Effector memory CD4-positive, alpha-beta T cell (primary cell): ENCODE results near the gene FIGNL2.

Source experiments
- DNase-seq, 3 donors: peaks; one replicate each; pipeline ENCODE4 v3.0.0-alpha.2; 2020
- H3K27ac ChIP-seq: 2 replicates; pipeline ENCODE4 v1.7.0; 2013; ENCODE audit warnings: mild to moderate bottlenecking, low read length, moderate library complexity; ENCODE audit not compliant: insufficient read depth, poor library complexity, severe bottlenecking
- H3K27me3 ChIP-seq: replicated peaks from 2 replicates; pipeline ENCODE4 v1.7.0; 2013; ENCODE audit warnings: mild to moderate bottlenecking, low read length; ENCODE audit not compliant: insufficient read depth, control insufficient read depth, poor library complexity, severe bottlenecking
- H3K36me3 ChIP-seq: 2 replicates; pipeline ENCODE4 v1.7.0; 2013; ENCODE audit warnings: mild to moderate bottlenecking, low read length, moderate library complexity; ENCODE audit not compliant: control insufficient read depth, insufficient read depth
- H3K4me1 ChIP-seq: 2 replicates; pipeline ENCODE4 v1.7.0; 2013; ENCODE audit warnings: low read length, mild to moderate bottlenecking; ENCODE audit not compliant: control insufficient read depth, insufficient read depth, poor library complexity, severe bottlenecking
- H3K4me3 ChIP-seq: 2 replicates; pipeline ENCODE4 v1.7.0; 2013; ENCODE audit warnings: low read length, low read depth, mild to moderate bottlenecking; ENCODE audit not compliant: insufficient read depth, poor library complexity, severe bottlenecking
- H3K9me3 ChIP-seq: 2 replicates; pipeline ENCODE4 v1.7.0; 2013; ENCODE audit warnings: mild to moderate bottlenecking, low read length, moderate library complexity; ENCODE audit not compliant: control insufficient read depth

The FIGNL2 gene

DNA sequence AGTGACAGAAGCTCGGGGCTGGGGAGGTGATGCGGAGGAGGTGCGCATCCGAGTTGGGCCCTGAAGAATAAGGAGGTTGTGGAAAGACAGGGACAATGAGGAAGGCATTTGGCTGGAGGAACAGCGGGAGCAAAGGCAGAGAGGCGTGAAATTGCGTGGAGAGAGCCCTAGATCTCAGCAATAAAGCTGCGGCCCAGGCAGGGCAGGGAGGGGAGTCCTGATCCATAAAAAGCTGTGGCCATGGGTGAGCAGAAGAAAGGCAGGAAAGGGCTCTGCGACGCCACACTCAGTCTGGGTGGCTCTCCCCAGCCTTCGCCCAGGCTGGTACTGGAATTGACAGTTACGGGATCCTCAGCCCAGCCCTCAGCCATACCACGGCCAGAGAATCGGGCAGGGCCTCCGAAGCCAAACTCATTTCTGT lies 2.2 kb downstream of the FIGNL2 start:
- H3K9me3 ChIP-seq = no peaks in the 10 kb centered on the region
- peaks cover 38% of the 10 kb centered on the region for H3K27me3 ChIP-seq
- no peak for DNase-seq
- no peaks in the 10 kb centered on the region for H3K36me3 ChIP-seq
- H3K4me3 ChIP-seq = peak overlapping the region; percentile 53
- H3K27ac ChIP-seq = no peak overlapping the region
- H3K4me1 ChIP-seq = peaks cover 23% of the 10 kb centered on the region

- Histone ChIP-seq H3K27me3 (peaks cover 38% of the 10 kb centered on the region), H3K4me1 (peaks cover 21% of the 10 kb centered on the region), H3K9me3 (no peaks in the 10 kb centered on the region), H3K36me3 (no peaks in the 10 kb centered on the region), H3K27ac (no peak overlapping the region), H3K4me3 (no peak overlapping the region)
- no peak for DNase-seq
These were observed 3.0 kb downstream of the FIGNL2 start for GRCh38 chr12:51845482-51845881.

DNA sequence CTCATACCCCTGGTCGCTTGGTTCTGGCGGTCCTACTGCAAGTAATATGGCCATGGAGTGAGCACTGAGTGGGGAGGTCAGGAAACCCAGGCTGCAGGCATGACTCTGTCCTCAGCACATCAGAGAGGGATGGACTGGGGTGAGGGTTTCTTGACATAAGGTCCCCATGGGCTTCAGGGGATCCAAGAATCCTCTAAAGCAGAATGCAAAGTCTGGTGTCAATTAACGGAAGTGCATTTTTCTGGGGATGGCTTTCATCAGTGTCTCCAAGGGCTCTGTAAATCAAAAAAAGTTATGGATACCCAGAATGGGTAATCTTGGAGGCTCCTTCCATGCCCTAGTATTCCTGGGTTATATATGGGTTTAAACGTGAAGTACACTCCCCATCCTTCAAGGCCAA lies 3.7 kb downstream of the FIGNL2 start:
- Histone ChIP-seq H3K4me1 (peaks cover 21% of the 10 kb centered on the region), H3K36me3 (no peaks in the 10 kb centered on the region), H3K4me3 (no peak overlapping the region), H3K27ac (no peak overlapping the region), H3K9me3 (no peaks in the 10 kb centered on the region), H3K27me3 (peaks cover 38% of the 10 kb centered on the region)
- DNase-seq = no peak

DNA sequence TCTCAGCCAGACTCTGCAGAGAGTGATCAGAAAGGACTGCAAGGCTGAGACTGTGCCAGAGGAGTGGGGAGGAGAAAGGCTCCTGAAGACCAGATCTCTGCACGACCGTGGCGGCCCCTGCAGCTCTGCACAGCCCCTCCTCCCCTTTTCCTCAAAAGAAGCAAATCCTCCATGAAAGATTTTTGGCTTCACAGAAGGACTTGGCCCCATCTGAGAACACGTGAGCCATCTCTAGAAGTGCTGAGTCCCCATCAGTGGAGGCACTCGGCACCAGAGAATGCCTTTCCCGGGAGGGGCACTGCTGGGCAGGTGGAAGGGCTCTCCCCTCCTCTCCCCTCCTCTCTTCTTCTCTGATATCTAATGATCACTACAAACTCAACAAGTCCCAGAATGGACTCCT lies 6.8 kb downstream of the FIGNL2 start:
- peaks cover 30% of the 10 kb centered on the region for H3K27me3 ChIP-seq
- H3K9me3 ChIP-seq = no peaks in the 10 kb centered on the region
- no peaks in the 10 kb centered on the region for H3K36me3 ChIP-seq
- H3K4me3 ChIP-seq = no peak overlapping the region
- H3K4me1 ChIP-seq = peaks cover 6% of the 10 kb centered on the region
- DNase-seq = no peak
- no peak overlapping the region for H3K27ac ChIP-seq

- Histone ChIP-seq H3K4me1 (no peaks in the 10 kb centered on the region), H3K4me3 (no peak overlapping the region), H3K9me3 (no peaks in the 10 kb centered on the region), H3K27me3 (peaks cover 22% of the 10 kb centered on the region), H3K27ac (no peak overlapping the region), H3K36me3 (no peaks in the 10 kb centered on the region)
- DNase-seq = no peak
These were observed 7.6 kb downstream of the FIGNL2 start for GRCh38 chr12:51840966-51841365.

GRCh38 chr12:51839310-51839947 lies 9.1 kb downstream of the FIGNL2 start:
- Histone ChIP-seq H3K27me3 (peaks cover 8% of the 10 kb centered on the region), H3K27ac (no peak overlapping the region), H3K4me1 (no peaks in the 10 kb centered on the region), H3K36me3 (no peaks in the 10 kb centered on the region), H3K9me3 (no peaks in the 10 kb centered on the region), H3K4me3 (no peak overlapping the region)
- DNase-seq = no peak

GRCh38 chr12:51838762-51839161 lies 9.8 kb downstream of the FIGNL2 start:
- Histone ChIP-seq H3K27me3 (peaks cover 4% of the 10 kb centered on the region), H3K27ac (no peak overlapping the region), H3K4me3 (no peak overlapping the region), H3K36me3 (no peaks in the 10 kb centered on the region), H3K9me3 (no peaks in the 10 kb centered on the region), H3K4me1 (no peaks in the 10 kb centered on the region)
- DNase-seq = no peak

DNA sequence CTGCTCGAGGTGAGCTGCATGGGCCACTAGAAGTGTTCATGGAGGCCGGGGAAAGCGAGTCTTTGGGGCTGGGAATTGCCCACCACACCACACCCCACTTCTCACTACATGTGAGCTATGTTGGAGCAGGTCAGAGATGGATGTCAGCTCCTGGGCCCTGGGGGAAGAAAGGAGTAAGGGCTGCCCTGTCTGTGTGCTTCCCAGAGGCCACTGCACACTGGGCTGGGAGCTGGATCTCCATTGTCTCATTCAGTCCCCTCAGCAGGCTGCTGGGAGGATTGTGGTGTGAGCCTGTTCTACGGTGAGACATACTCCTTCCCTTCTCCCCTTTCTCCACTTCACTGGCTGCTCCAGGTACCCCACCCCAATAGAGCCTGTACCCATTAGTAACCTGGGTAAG lies 10.5 kb downstream of the FIGNL2 start:
- DNase-seq = no peak
- H3K4me1 ChIP-seq = no peaks in the 10 kb centered on the region
- H3K4me3 ChIP-seq = no peak overlapping the region
- H3K9me3 ChIP-seq = no peaks in the 10 kb centered on the region
- no peaks in the 10 kb centered on the region for H3K27me3 ChIP-seq
- H3K27ac ChIP-seq = no peak overlapping the region
- H3K36me3 ChIP-seq = no peaks in the 10 kb centered on the region

DNA sequence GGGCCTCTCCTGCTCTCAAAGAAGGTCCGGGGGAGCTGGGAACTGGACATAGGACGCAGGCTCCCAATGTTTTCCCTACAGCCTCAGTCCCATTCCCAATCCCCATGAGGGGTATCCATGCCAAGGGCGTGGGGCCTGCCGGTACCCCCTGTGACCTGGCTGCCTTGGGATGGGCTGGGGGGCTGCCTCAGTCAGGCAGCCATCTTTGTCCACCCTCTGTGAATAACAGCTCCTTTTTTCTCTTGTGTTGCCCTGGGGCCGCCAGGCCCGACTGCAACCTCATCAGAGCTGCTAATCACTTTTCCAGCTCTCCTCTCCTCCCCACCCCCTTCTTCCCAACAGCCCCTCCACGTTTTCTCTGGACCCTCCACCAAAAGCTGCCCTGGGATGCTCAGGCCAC lies 11.2 kb downstream of the FIGNL2 start:
- H3K36me3 ChIP-seq = no peaks in the 10 kb centered on the region
- H3K27me3 ChIP-seq = no peaks in the 10 kb centered on the region
- peaks cover 7% of the 10 kb centered on the region for H3K4me1 ChIP-seq
- no peaks in the 10 kb centered on the region for H3K9me3 ChIP-seq
- H3K27ac ChIP-seq = no peak overlapping the region
- no peak overlapping the region for H3K4me3 ChIP-seq
- DNase-seq = no peak

GRCh38 chr12:51836827-51837173 lies 11.7 kb downstream of the FIGNL2 start:
- no peak for DNase-seq

More at GRCh38 chr12:51836827-51837173, 11.7 kb downstream of the FIGNL2 start:
- peaks cover 7% of the 10 kb centered on the region for H3K4me1 ChIP-seq
- no peak overlapping the region for H3K27ac ChIP-seq
- H3K36me3 ChIP-seq = no peaks in the 10 kb centered on the region
- no peak overlapping the region for H3K4me3 ChIP-seq
- H3K9me3 ChIP-seq = no peaks in the 10 kb centered on the region
- no peaks in the 10 kb centered on the region for H3K27me3 ChIP-seq
